T-helper 9 cell (primary cell): ENCODE measurements around the gene TWIST2.

Experiments used
- DNase-seq: peaks from one replicate; pipeline ENCODE4 v3.0.0-alpha.2; 2020

Gene TWIST2

DNA sequence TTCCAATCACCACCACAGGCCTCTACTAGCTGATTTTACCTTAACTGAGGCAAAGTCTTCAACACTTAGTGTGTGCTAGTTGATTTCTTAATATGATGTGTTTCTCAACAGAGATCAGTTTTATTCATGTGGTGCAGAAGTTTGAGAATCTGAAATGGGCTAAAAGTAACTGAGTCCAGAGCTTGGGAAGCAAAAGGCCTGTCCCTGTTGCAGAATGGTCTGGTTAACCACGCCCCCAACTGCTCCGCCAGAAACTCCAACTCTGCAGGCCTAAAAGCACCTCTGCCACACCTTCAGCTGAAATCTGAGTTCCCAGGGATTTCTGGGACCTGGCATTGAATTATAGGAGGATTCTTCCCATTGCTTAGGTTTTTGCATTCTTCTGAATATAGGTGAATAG is 44.9 kb downstream of the TWIST2 start:
- DNase-seq: no peak

DNA sequence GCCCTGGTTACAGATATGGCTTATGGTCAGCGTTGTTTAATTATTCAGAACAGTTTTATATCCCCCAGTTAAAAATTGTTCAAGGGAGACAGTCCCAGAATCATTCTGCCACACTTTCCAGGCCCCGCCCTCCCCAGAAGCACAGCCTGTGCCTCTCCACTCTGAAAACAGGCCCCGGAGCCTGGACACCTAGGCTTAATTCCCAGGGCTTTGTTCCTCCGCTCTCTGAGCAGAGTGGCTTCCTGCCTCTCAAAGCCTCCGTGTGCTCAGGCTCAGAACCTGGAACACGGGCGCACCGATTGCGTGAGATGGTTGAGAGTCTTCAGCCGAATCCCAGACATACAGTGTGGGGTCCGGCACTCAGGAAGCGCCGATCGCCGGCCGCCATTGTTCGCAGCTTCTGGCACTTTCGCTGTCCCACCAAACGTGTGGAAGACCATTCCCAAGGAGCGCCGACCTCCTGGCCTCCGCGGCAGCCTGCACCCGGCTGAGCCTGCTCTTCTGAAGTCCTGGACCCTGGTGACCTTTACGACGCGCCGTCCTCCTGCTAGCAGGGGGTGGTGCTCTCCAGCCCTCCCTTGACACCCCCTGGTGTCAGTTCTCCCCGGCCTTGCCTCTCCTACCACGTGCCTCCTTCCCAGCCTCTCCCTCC is 45.6 kb downstream of the TWIST2 start:
- DNase-seq: no peak

DNA sequence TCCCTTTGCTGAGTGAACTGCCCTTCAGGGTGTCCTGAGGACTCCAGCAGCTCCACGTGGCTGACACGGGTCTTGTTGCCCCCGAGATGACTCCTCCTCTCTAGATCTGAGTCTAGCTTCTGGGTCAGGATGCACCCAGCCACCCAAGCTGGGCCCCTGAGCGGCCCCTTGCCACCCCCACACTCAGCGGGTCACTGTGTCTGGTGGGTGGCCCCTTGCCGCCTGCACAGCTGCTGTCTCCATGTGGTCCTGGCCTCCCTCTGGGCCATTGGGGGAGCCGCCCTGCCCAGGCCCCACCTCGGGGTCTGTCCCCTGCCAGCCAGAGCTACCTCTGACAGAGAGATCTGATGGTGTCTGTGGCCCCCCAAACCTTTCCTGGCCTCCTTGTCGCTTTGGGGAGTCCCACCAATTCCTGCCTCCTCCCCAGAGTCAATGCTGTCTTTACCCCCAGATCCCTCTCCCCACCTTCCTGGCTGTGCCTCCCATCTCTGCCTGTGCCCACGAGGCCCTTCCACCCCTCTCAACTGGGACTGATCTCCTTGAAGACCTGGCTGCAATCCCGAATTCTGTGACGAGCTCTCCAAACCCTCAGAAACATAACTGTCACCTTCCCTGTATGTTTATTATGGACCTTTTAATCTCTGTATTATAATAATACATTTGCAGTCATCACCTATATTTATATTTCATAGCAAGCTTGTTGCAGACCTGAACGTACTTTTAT is 46.5 kb downstream of the TWIST2 start:
- DNase-seq: no peak

DNA sequence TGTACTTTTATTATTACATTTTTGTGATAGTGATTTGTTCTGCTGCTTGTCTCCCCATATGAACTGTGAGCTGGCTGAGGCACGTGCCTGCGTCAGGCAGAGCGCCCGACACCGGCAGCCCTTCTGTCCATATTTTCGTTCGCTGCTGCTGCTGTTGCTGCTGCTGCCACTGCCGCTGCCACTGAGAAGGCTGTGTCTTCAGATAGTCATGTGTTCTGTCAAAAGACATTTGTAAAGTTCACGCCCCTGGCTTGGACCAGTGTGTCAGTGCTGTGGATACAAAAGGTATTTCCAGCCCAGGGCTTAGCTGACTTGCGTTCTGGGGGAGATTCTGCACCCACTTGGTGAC is 47.0 kb downstream of the TWIST2 start:
- no peak for DNase-seq

DNA sequence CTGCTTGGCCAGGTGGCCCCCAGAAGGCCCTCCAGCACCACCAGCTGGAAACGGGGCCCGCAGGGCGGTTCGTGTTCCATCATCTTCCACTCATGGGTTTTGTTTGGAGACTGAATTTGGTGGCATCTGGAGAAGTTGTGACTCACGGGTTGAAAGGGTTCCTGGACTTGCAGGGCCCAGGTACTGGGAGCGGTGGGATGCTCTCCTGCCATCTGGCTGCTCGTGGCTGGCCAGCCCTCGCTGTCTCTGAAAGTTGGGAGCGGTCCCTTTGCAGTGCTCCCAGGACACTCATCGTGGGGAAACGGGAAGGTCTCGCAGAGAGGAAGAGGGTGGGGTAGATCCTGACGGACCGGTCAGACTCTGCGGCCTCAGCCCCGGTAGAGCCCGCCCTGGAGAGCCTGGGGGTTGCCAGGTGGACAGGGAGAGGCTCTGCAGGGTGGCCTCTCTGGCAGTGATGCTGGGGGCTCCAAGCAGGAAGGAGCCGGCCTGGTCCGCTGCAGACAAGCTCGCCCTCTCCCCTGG is 47.5 kb downstream of the TWIST2 start:
- no peak for DNase-seq

DNA sequence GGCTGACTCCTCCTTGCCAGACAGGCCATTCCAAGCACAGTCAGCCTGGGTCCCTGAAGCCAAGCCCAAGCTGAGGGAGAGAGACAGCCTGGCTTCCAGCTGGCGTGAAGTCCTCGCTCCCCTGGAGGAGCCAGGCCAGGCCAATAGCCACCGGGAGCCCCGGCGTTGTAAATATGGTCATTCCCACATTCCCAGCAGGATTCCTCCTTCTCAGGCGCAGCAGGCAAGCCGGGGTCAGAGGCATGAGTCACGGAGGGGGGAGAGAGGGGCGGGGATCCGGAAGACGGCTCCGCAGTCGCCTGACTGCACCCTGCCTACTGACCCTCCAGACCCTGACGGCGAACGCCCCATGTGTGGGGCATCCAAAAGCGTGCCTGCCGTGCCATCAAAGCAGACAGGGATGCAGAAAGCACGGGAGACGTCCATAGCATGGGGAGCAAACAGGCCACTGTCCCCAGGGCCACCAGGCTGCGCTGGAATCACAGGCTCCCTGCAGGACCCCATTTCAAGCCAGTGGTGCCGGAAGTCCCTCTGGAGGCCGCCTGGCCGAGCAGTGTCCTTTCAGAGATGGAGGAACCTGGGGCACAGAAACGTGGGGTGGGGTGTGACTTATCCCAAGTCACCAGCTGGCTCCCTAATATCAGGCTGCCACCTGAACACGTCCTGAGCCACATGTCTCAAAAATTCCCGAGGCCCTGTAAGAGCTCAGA is 48.2 kb downstream of the TWIST2 start:
- DNase-seq: no peak

DNA sequence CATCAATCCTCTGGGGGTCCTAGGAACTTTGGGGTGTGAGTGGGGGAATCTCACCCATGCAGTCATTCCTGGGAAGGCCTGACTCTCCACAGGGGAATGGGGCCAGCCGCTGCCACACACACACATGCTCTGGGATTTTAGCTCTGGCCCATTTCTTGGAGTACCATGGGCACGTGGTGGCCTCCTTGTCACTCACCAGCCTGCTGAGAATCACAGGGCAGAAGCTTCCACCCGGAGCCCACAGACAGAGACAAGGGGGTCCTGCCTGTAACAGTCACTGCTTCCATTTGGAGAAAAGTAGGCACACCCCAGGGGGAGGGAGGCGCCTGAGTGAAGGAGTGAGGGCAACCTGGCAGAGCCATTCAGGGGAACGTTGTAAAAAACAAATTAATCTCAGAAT is 48.8 kb downstream of the TWIST2 start:
- DNase-seq: no peak

DNA sequence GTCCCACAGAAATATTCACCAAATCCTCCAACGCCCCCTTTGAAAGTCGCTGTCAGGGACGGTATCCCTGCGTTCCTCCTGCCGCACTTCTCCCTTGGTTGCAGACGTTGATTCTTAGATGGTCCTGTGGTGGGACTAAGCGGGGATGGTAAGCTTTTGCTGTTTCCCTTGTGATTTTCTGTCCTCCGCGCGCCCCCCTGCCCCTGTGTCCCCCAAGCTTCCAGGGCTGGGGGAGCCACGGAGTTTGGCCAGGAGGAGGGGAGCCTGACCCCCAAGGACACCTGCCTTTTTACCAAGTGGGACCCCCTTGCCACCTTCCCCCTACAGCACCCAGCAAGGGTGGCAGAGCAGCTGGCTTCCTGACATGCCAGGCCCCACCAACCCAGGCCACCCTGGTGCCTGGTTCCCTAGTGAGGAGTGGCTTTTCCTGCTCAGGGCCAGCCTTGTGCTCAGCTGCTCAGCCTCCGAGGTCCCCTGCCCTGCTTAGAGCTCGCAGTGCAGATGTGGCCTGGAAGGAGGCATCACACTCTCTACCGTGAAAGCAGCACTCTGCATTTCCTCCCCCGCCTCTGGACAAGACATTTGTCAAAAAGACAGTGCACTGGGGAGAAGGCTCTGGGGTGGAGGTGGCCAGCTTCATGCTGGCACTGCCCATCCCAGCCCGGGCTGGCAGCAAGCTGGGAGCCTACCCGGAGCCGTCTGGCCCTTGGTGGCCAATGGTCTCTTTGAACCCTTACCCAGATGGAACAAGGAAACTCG is 49.4 kb downstream of the TWIST2 start:
- no peak for DNase-seq

DNA sequence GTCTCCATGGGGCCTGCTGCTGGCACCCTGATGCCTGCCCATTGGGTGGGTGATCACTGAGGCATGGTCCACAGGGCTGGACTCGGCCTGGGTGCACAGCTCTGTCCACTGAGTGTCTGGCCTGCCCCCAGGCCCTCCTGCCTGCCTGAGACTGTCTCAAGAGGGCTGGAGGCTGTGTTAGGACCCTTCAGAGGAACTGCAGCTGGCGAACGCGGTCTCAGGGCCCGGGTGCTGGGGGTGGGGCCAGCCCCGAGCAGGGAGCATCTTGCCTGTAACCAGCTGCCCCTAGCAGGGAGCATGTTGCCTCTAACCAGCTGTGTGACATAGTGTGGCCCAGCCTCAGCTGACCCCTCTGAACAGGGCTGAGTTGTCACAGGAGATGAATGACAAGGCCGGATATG is 50.0 kb downstream of the TWIST2 start:
- DNase-seq: no peak

DNA sequence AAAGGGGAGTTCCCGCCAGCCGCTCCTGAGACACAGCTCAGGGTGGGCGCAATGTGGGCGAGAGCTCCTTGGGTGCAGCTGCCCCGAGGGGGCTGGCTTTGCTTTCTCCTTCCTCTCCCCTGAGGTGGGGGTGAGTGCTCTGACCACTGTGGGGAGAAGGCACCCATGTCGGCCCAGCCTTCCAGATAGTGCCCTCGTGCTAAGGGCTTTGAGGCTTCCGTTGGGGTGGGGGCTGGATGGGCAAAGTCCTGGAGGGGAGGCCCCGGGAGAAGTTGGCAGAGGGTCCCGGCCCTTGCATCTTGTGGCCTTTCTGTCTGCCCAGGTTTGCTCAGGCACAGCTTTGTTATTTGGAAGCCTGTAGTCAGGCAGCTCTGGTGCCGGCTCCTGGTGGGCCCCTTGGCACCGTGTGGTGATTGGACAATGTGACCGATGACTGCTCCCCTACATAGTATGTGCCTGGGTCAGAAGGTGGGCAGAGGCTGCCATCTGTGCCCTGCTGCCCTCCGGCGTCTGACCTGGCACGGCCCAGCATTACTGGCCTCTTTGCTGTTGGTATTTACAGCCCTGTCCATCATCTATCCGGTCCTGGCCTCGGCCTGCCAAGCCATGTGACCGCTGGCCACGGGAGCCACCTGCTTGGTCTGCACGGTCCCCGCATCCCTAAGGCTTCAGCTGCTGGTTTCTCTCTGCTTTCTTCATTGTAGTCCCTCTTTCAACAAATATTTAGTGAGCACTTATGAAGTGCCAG is 50.8 kb downstream of the TWIST2 start:
- no peak for DNase-seq

DNA sequence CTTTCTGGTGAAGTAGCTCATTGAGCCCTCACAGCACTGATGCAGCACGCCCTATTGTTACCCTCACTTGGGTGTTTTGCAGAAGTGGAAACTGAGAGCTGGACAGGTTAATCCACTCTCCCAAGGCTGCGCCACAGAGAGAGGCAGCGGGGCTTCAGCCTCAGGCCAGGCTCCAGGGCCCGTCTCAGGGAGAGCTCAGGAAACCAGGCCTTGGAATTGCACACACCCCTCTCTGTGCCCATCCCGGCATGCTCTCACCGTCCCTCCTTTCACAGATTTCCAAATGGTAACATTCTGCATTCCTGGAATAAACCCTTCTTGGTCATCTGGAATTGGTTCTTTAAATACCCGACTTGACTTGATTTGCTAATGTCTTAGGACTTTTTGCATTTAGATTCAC is 51.5 kb downstream of the TWIST2 start:
- DNase-seq: no peak

DNA sequence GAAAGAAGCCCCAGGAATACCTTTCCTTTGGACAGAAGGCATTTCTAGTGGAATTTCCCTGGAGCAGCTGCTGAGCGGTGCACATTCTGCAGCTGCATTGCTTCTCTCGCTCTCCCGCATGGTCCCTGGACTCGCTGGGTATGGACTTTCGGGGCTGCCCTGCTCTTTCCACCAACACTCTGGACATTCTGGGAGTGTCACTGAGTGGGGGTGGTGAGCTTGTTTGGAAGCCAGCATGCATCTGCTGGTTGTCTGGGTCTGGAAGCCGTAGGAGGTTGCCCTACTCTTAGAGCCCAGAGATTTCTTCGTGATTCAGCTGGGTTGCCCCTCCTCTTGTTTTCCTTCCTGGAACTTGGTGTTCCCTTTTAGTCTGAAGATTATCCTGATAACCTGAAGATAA is 52.6 kb downstream of the TWIST2 start:
- DNase-seq: no peak

DNA sequence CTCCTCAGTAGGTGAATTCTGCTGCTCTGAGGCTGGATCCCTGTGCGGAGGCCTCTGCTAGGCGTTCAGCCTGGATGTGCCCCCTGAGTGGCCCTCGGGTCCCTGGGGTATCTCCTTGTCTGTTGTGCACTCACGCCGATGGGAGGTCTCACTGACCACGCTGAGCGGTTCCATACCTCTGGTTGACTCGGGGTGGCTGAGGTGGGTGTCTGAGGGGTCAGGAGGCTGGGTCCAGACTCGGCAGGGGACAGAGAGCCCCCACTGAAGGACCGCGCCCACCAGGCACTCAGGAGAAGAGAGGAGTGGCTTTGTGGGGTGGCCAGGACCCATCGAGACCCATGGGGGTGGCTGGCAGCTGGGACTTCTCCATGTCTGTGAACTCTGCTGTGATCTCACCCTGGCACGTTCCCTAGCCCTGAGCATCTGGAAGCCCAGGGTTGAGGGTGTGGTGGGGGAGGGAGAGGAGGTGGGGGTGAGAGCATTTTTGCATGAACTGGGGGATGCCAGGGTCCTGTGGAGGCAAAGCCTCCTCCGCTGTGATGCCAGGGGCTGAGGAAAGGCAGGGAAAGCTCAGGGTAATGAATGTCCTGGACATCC is 53.7 kb downstream of the TWIST2 start:
- no peak for DNase-seq

DNA sequence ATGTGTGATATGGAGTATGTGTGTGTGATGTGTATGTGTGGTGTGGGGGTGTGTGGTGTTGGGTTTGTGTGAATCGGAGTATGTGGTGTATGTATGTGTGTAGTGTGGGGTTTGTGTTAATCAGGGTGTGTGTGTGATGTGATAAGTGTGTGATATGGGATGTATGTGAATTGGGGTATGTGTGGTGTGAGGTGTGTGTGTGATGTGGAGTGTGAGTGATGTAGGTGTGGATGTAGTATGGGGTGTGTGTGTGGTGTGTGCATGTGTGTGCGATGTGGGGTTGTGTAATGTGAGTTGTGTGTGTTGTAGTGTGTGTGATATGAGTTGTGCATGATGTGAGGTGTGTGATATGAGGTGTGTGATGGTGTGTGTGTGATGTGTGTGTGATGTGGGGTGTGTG is 54.4 kb downstream of the TWIST2 start:
- no peak for DNase-seq

DNA sequence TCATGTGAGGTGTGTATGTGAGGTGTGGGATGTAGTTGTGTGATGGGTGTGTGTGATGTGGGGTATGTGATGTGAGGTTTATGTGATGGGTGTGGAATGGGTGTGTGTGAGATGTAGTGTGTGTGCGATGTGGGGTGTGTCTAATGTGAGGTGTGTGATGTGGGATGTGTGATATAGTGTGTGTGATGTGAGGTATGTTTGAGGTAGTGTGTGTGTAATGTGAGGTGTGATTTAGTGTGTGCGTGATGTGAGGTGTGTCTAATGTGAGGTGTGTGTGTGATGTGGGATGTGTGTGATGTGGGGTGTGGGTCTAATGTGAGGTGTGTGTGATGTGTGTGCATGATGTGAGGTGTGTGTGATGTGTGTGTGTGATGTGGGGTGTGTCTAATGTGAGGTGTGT is 55.3 kb downstream of the TWIST2 start:
- DNase-seq: no peak

DNA sequence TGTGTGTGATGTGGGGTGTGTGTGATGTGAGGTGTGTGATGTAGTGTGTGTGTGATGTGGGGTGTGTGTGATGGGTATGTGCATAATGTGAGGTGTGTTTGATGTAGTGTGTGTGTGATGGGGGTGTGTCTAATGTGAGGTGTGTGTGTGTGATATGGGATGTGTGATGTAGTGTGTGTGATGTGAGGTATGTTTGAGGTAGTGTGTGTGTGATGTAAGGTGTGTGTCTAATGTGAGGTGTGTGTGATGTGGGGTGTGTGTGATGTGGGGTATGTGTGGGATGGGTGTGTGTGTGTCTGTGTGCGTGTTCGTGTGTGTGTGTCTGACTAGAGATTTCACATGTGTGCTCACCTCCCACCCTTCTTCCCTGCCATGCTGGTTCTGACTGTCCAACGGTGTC is 56.3 kb downstream of the TWIST2 start:
- no peak for DNase-seq

DNA sequence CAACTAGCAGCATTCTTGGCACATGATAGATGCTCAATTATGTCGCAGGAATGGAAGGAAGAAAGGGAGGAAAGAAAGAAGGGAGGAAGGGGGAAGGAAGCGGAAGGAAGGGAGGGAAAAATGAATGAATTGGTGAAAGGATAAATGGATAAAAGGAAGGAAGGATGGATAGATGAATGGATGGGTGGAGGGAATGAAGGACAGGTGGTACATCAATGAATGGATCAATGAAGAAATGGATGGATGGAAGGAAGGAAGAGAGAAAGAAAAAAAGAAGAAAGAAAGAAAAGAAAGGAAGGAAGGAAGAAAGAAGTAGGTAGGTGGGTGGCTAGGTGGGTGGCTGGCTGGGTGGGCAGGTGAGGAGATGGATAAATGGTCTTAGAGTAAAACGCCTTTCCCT is 56.8 kb downstream of the TWIST2 start:
- DNase-seq: no peak

DNA sequence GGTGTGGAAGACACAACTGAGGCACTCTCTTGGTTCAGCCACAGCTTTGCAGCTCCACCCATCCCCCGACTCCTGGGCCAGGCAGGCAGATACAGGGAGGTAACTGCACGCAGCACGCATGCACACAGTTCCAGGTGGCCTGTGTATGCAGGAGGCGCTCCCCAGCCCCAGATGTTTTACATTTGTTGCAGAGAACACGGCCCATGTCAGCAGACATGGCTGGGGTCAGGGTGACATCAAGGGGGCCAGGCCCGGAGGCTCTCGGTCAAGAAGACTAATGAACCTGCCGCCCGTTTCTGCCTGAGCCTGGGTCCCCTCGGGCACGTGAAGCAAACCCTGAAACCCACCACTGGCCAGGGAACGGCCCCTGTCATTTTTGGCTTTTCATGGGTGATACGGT is 57.3 kb downstream of the TWIST2 start:
- no peak for DNase-seq

DNA sequence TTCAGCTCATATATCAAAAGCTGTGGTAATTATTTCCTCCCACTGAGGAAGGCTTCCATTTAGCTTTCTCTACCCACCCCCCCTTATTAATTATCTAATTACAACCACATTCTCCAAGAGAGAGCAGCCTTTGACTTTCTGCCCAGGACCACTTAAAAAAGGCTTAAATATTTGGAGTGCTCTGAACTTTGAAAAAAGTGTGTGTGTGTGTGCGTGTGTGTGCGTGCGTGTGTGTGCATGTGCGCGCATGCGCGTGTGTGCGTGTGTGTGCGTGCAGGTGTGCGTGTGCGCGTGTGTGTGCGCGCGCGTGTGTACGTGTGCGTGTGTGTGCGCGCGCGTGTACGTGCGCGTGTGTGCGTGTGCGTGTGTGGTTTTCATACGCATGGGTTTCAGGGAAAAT is 57.8 kb downstream of the TWIST2 start:
- DNase-seq: no peak

DNA sequence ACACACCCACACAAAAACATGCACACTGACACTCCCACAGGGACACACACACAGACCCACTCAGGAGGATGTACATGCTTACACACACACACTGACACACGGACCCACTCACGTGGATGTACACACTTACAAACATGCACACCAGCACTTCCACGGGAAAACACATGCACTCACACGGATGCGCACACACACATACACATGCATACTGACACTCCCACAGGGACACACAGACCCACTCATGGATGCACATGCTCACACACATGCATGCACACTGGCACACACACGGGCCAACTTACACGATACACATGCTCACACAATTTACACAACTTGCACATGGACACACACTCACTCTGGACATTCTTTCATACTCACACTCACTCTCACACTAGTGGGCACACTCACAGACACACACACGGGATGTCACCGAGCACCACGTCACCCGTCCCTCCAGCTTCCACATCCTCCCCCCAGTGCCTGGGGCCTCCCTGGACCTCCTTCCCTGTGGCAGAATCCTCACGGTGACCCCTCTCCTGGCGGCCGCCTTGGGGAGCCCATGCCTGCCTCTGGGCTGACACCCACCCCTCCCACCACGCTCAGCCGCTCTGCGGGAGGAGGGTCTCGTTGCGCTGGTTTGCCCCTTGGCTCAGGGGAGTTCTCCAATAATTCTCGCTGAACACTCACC is 58.5 kb downstream of the TWIST2 start:
- no peak for DNase-seq

DNA sequence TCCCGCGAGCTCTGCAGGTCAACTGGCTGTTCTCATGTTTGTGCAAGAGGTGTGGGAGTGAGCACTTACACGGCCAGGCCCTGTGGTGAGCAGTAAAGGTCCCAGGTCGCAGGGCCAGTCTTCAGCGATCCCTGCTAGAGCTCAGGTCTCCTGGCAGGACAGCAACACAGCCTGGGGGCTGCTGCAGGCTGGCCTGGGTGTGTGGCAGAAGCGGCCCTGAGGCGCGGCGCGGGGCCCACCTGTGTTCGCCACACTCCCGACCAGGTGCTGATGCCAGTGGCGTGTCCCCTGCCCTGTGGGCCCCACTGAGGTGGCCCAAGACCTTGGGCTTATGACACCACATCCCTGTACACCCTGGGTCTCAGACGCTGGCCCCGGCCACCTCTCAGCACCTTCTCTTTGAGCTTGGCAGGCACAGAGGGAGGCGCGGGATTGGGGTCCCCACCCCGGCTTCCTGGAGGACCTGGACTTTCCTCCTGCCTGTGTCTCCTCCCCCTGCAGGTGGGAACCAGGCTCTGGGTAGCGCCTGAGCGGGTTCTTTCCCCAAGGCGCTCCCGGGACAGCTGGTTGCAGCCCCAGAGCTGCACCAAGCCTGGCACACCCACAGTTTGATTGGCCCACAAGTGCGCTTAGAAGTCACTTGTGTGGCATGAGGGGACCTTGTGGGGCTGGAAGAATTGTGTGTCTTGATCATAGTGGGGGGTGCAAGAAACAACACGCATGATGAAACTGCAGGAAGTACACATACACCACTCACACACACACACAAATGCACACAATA is 59.2 kb downstream of the TWIST2 start:
- DNase-seq: no peak
